HFF-Myc (cell line): Measurements from ENCODE around the gene ZIM2.

ENCODE experiments used
- DNase-seq: peaks from one replicate; pipeline ENCODE4 v3.0.0-alpha.2; 2011; ENCODE audit warnings: low read depth; ENCODE audit errors: extremely low read depth
- H3K4me3 ChIP-seq: replicated peaks from 2 replicates; pipeline ENCODE4 v1.5.1; 2011; ENCODE audit warnings: low read depth, mild to moderate bottlenecking, control low read depth, low read length
- TF ChIP-seq, protein P1 (sequence below): IDR thresholded peaks from 2 replicates; pipeline ENCODE4 v1.5.1; 2012; ENCODE audit warnings: mild to moderate bottlenecking, low read depth, low read length, control low read depth; ENCODE audit errors: missing control alignments

The ZIM2 gene

DNA sequence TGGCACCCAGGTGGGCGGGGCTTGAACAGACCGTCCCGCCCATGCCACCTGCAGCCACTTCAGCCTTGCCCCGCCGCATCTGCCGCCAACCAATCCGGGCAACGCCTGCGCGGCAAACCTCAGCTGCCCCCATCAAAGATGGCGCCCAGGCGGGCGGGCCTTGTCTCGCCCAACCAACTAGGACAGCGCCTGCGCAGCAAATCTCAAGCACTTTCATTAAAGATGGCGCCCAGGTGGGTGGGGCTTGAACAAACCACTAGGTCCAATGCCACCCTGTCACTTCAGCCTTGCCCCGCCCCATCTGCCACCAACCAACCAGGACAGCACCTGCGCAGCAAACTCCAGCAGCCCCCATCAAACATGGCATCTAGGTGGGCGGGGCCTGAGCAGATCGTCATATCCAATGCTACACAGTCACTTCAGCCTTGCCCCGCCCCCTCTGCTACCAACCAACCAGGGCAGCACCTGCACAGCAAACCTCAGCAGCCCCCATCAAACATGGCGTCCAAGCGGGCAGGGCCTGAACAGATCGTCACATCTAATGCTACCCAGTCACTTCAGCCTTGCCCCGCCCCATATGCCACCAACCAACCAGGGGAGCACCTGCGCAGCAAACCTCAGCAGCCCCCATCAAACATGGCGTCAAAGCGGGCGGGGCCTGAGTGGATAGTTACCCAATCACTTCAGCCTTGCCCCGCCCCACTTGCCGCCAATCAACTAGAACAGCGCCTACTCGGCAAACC is 1.4 kb downstream of the ZIM2 start:
- TF ChIP-seq, protein P1, sequence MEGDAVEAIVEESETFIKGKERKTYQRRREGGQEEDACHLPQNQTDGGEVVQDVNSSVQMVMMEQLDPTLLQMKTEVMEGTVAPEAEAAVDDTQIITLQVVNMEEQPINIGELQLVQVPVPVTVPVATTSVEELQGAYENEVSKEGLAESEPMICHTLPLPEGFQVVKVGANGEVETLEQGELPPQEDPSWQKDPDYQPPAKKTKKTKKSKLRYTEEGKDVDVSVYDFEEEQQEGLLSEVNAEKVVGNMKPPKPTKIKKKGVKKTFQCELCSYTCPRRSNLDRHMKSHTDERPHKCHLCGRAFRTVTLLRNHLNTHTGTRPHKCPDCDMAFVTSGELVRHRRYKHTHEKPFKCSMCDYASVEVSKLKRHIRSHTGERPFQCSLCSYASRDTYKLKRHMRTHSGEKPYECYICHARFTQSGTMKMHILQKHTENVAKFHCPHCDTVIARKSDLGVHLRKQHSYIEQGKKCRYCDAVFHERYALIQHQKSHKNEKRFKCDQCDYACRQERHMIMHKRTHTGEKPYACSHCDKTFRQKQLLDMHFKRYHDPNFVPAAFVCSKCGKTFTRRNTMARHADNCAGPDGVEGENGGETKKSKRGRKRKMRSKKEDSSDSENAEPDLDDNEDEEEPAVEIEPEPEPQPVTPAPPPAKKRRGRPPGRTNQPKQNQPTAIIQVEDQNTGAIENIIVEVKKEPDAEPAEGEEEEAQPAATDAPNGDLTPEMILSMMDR: no peak
- no peak for DNase-seq
- no peak overlapping the region for H3K4me3 ChIP-seq

DNA sequence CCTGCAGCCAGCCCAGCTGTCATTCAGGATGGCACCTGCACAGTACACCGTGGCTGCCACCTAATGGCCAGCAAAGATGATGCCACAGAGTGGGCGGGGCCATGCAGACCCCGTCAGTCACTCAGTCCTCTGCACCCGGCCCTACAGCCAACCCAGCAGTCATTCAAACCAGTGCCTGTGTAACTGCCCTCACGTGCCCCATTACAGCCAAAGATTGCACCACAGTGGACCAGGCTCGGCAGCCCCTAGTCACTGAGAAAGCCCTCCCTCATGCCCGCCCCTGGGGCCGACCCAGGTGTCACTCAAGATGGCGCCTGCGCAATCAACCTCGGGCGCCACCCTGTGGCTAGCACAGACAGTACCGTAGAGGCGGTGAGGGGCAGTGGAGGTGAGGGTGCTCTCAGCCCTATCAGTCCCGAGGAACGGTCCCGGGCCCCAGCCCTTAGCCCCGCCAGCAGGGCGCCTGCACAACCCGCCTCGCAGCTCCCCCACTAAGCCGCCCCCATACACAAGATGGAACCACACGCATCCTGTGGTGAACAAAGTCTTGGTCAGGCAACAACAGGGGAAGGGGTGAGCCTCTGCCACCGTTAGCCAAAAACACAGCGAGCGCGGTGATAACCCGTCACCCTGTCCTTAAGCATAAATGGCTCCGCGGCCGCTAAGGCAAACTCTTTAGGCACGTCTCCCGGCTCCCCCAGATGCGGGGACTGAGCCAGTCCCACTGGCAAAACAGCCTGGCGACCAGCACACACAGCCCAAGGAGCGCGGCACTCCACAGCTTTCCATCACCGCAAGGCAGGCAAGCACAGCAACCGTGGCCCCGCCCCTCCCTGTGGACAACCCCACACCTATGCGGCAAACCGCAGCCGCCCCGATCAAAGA is 2.3 kb downstream of the ZIM2 start:
- TF ChIP-seq, protein P1: no peak
- no peak overlapping the region for H3K4me3 ChIP-seq
- DNase-seq: no peak

DNA sequence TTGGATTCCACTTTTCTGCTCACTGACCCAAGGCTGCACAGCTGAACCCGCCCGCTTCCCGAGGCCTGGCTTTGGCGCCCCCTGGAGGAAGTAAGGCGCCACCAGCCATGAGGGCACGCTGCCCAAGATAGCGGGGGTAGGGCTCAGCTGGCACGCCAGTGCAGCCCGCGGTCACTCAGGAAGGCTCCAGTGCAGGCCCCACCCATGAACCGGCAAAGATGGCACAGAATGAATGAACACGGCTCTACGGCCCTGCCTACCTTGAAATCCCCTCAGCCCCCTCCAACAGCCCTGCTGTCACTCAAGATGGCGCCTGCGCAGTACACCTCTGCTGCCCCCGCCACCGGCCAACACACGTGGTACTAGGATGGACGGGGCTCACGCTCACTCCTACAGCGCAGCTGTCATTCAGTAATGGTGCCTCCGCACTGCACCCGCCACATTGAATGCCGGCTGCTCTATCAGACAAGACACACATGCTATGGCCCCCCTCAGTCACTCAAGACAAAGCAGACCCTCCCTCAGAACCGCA is 3.0 kb downstream of the ZIM2 start:
- no peak overlapping the region for H3K4me3 ChIP-seq
- no peak for DNase-seq
- TF ChIP-seq, protein P1: peak; percentile 16

DNA sequence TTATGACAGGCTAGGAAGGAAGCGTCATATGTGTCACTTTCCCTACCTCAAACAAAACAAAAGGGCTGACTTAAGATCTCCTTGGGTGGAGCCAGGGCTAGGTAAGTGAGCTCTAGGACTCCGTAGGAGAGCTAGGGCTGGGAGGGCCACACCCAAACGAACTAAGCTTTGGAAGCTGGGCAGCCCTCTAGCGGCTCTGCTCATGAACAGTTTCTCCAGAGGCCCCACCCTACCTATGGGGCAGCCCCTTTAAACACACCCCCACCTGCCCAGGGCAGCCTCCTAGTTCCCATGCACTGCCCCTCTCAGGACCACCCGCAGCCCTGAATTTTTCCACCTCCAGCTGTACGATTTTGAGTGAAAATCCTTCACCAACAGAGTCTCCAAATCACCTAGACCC is 3.5 kb downstream of the ZIM2 start:
- TF ChIP-seq, protein P1: no peak
- no peak for DNase-seq
- H3K4me3 ChIP-seq: no peak overlapping the region

DNA sequence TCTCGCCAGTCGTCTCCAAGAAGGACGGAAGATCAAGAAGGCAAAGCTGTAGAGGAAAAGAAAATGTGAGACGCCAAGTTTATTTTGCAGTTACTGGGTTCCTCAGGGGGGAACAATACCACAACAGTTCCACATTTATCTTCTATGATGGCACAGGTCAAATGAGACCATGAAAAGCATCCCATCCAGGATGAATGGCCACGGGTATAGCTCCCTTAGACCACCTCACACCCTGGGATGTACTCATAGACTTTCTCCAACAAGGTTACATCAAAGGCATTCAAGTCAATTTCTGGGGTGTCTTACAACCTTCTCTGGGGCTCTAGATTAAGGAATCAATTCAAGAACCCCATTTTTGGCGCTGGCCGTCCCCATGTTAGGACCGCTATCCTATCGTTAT is 4.5 kb downstream of the ZIM2 start:
- no peak overlapping the region for H3K4me3 ChIP-seq
- no peak for DNase-seq
- TF ChIP-seq, protein P1: no peak

DNA sequence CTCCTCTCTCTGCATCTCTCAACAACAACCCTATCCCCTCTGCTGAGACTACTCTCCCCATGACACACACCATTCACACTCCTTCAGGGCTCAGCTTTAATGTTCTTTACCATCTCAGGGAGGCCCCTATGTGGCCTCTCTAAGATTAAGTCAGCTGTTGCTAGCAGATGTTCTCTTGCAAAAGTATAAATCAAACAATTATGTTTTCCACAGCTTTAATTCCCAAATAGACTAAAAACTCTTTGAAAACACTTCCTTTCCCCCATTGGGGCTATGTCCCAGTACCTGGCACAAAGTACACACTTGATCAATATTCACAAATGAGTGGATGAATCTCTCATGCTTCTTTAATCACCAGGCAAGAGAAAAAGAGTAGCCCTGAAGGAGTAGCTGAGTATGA is 5.1 kb downstream of the ZIM2 start:
- TF ChIP-seq, protein P1: no peak
- no peak overlapping the region for H3K4me3 ChIP-seq
- DNase-seq: no peak
